ENCODE data around the gene EIF2D.

GRCh38 chr1:206589206-206589605 is 23.1 kb downstream of the EIF2D start:
- TF ChIP-seq POLR2AphosphoS5 (IDR thresholded peaks at IDR 0.05; ENCODE audit: low read depth, low read length) (no peak), TAF1 (IDR thresholded peaks at IDR 0.05; ENCODE audit: borderline replicate concordance, insufficient read depth, low read length) (no peak)

All from PFSK-1 (cell line).